GM18502 (cell line): ENCODE results near the gene PSMC3.

Experiments used
- ATAC-seq: cut with Tn5 transposase; IDR thresholded peaks from one replicate; pipeline ENCODE4 v1.9.1; 2021; ENCODE audit warnings: mild to moderate bottlenecking; ENCODE audit not compliant: unreplicated experiment, poor library complexity

Gene PSMC3

GRCh38 chr11:47443817-47444216 lies 17.6 kb upstream of the PSMC3 start:
- no peak for ATAC-seq

DNA sequence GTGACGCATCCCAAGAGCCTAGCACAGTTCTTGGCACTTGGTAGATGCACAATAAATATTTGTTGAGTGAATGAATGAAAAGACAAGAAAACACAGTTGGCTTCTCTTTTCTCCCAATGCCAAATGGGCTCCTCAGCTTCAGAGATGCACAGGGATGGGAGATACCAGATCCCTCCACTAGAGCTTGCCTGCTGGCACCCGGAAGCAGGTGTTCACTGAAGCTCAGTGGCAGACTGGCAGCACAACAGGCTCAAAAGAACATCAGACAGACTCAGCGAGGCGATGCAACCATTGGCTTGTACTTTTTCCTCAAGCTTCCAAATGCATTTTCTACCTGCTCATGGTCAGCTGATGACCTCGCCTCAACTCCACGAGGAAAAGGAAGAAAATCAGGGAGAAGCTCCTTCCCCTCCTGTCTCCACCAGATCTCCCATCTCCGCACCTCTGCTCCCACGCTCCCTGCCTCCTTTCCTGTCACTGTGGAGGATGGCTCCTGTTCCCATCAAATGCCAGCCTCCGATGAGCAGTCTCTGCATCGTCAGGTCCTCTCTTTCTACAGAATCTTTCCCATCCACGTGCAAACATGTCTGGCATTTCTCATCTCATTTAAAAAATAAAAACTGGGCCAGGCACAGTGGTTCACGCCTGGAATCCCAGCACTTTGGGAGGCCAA lies 16.9 kb upstream of the PSMC3 start:
- no peak for ATAC-seq

DNA sequence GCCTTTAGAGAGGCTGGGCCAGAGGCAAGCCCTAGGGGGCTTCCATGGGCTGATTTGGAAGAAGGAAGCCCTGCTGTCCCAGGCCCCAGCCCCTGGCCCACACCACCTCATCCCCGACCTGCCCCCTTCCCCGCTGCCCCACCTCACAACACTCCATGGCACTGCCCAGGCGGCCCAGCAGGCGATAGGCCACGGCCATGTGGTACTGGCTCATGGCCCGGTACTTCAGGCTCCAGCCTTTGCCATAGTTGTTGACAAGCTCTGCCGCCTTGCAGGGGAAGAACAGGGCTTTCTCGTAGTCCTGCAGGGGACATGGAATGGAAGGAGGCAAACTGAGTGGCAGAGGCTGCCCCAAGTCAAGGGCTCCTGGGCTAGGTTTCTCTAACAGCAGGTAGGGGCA lies 16.3 kb upstream of the PSMC3 start:
- ATAC-seq: no peak

GRCh38 chr11:47441421-47441820 lies 15.2 kb upstream of the PSMC3 start:
- no peak for ATAC-seq

- no peak for ATAC-seq
Observed at GRCh38 chr11:47440054-47440476, 13.8 kb upstream of the PSMC3 start.

DNA sequence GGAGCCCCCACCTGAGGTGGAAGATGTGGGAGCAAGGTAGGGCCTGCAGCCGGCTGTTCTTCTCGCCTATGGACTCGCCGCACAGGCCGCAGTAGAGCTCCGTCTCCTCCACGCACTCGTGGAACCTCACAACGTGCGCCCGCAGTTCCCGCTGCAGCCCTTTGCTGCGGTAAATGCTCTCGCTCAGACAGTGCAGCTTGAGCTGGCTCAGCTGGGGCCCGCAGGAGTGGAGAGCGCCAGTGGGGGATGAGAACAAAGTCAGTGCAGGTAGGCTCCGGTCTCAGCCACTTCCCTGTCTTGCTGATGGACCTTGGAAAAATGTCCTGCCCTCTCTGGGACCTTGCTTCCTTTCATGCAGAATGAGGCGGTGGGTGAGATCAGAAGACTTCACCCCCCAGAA lies 12.5 kb upstream of the PSMC3 start:
- ATAC-seq: no peak

- no peak for ATAC-seq
Observed at GRCh38 chr11:47437746-47438418, 11.6 kb upstream of the PSMC3 start.

- no peak for ATAC-seq
Observed at GRCh38 chr11:47437218-47437745, 11.0 kb upstream of the PSMC3 start.

DNA sequence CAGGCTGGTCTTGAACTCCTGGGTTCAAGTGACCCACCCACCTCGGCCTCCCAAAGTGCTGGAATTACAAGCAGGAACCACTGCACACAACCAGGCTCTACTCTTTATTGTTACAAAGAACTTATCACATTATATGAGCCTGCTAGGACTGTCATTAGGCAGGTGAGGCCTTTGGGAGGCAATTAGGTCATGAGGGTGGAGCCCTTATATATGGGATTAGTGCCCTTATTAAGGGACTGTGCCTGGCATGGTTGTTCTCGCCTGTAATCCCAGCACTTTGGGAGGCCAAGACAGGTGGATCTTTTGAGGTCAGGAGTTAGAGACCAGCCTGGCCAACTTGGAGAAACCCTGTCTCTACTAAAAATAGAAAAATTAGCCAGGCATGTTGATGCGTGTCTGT lies 10.5 kb upstream of the PSMC3 start:
- no peak for ATAC-seq

- no peak for ATAC-seq
Observed at GRCh38 chr11:47435687-47436086, 9.4 kb upstream of the PSMC3 start.

DNA sequence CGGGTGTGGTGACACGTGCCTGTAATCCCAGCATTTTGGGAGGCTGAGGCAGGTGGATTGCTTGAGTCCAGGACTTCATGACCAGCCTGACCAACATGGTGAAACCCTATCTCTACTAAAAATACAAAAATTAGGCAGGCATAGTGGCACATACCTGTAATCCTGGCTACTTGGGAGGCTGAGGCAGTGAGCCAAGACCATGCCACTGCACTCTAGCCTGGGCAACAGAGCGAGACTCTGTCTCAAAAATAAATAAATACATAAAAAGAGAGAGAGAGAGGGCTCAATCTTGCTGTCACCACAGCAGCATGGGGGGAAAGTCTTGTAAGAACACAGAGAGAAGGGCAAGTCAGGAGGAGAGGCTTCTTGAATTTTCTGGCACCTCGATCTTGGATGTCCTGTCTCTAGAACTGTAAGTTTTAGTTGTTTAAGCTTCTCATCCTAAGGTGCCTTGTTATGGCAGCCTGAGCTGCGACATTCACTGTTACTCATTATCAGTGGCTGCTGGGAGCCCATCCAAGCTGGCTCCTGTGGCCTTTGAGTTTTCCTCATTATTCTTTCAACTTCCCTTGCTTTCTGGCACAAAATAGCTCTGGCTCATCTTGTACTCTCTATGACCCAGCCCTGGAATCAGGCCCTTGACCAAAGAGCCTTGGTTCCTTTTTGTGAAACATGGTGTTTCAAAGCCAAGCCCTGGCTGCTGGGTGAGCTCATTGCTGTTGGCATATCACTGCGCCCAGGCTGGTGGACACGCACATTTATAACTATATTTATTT lies 8.0 kb upstream of the PSMC3 start:
- ATAC-seq: no peak

DNA sequence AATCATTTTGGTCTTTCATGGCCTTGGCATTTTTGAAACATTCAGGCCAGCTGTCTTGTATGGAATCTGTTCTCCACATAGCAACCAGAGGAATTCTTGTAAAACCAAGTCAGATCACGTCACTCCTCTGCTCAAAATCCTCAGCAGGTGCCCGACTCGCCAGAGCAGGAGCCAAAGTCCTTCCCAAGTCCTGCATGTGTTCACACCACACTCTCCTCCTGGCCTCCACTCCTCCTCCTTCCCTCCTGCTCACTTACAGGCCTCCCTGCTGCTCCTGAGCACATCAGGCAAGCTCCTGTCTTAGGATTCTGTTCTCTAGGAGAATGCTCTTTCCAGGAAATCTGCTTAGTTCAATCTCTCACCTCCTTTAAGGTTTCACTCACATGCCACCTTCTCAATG lies 6.9 kb upstream of the PSMC3 start:
- ATAC-seq: no peak

DNA sequence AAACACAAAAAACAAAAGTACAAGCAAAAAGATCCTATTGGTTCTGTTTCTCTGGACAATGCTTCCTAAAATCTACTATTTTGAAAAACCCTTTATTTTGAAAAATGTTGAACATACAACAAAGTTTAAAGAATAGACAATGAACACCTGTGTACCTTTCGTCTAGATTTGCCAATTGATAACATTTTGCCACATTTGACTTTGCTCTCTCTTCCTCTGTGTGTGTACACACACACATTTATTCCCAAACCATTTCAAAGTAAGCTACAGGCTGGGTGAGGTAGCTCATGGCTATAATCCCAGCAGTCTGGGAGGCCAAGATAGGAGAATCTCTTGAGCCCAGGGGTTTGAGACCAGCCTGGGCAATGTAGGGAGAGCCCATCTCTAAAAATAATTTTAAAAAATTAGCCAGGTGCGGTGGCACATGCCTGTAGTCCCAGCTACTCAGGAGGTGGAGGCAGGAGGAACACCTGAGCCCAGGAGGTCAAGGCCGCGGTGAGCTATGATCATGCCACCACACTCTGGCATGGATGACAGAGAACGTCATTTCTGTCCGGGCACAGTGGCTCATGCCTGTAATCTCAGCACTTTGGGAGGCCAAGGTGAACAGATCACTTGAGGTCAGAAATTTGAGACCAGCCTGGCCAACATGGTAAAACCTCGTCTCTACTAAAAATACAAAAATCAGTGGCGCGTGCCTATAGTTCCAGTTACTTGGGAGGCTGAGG lies 5.3 kb upstream of the PSMC3 start:
- no peak for ATAC-seq

DNA sequence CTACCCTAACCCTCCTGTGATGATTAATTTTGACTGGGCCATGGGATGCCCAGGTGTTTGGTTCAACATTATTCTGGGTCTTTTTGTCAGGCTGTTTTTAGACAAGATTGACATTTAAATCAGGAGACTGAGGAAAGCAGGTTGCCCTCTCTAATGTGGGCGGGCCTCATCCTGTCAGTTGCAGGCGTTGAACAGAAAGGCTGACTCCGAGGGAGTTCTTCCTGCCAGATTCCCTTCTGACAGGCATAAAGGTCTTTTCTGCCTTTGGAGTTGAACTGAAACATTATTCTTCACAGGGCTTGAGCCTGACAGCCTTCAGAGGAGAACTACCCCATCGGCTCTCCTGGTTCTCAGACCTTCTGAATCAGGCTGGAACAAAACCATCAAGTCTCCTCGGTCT lies 4.3 kb upstream of the PSMC3 start:
- no peak for ATAC-seq

DNA sequence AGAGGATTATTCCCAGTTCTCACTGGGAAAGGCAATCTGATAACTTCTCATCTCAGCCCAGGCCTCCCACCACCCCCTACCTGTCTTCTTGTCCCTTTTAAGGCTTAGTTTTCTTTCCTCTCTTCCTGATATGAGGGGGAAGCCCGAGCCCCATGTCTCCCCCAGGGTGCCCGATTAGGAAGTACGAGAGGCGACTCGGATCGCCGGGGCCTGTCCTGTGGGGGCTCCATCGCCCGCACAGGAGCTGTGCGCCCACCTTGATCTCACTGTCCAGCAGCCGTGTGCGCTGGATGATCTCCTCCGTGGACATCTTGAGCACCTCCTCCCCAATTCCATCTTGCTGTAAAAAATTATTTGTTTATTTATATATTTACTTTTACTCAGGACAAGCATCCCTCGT lies 628 bp downstream of the PSMC3 start:
- ATAC-seq: no peak

- no peak for ATAC-seq
Observed at GRCh38 chr11:47418454-47419259, 7.6 kb downstream of the PSMC3 start.

DNA sequence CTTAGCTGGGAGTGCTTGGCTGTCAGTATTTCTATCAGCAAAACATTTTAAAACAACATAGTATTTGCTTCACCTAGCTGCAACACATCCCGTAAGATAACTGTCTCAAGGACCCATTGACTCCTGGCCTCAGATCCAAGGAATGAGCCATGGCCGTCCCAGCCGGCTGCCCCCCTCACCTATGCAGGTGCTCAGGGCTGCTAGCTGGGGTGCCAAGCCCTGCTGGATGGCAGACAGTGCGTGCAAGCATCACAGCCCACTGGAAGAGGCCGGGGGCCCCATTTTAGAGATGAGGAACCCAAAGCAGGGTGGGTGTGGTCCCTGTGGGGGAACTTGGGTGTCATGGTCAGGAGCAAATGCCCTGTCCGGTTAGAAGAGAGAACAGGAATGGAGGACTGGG lies 8.5 kb downstream of the PSMC3 start:
- ATAC-seq: no peak

GRCh38 chr11:47415949-47416472 lies 10.2 kb downstream of the PSMC3 start:
- no peak for ATAC-seq

DNA sequence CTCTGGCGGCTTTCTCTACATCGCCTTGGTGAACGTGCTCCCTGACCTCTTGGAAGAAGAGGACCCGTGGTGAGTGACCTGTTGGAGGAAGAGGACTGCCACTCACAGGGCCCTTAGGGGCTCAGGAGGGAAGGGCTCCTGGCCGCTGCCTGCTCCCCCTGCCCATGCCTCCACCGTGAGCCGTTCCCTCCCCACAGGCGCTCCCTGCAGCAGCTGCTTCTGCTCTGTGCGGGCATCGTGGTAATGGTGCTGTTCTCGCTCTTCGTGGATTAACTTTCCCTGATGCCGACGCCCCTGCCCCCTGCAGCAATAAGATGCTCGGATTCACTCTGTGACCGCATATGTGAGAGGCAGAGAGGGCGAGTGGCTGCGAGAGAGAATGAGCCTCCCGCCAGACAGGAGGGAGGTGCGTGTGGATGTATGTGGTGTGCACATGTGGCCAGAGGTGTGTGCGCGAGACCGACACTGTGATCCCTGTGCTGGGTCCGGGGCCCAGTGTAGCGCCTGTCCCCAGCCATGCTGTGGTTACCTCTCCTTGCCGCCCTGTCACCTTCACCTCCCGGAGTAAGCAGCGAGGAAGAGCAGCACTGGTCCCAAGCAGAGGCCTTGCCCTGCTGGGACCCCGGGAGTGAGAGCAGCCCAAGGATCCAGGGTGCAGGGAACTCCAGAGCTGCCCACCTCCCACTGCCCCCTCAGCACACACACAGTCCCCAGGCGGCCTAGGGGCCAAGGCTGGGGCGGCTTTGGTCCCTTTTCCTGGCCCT lies 11.0 kb downstream of the PSMC3 start:
- no peak for ATAC-seq
